ENCODE results near the gene MUC4.
"Not testable (repeated sequence)": the region's sequence is repeated elsewhere in the genome, so short reads cannot be mapped to it uniquely, and the experiment has no call there.

Gene MUC4

GRCh38 chr3:195760345-195761122 is 51.2 kb downstream of the MUC4 start:
- no peak for DNase-seq

GRCh38 chr3:195758721-195759353 is 52.9 kb downstream of the MUC4 start:
- no peak for DNase-seq

GRCh38 chr3:195757827-195758226 is 53.9 kb downstream of the MUC4 start:
- no peak for DNase-seq

GRCh38 chr3:195757438-195757770 is 54.3 kb downstream of the MUC4 start:
- DNase-seq, result no peak

- DNase-seq, result no peak
Observed at GRCh38 chr3:195755791-195756676, 55.7 kb downstream of the MUC4 start.

- no peak for DNase-seq
Observed at GRCh38 chr3:195755391-195755790, 56.3 kb downstream of the MUC4 start.

- no peak for DNase-seq
Observed at GRCh38 chr3:195754906-195755305, 56.8 kb downstream of the MUC4 start.

GRCh38 chr3:195754141-195754540 is 57.6 kb downstream of the MUC4 start:
- no peak for DNase-seq

- no peak for DNase-seq
Observed at GRCh38 chr3:195753581-195753980, 58.1 kb downstream of the MUC4 start.

GRCh38 chr3:195752546-195753331 is 59.0 kb downstream of the MUC4 start:
- no peak for DNase-seq

- no peak for DNase-seq
Observed at GRCh38 chr3:195752066-195752465, 59.7 kb downstream of the MUC4 start.

GRCh38 chr3:195751560-195751959 is 60.2 kb downstream of the MUC4 start:
- DNase-seq, result no peak

- no peak for DNase-seq
Observed at GRCh38 chr3:195750797-195751520, 60.8 kb downstream of the MUC4 start.

- DNase-seq, result not testable (repeated sequence)
Observed at GRCh38 chr3:195749101-195749500, 62.6 kb downstream of the MUC4 start.

GRCh38 chr3:195748661-195749060 is 63.1 kb downstream of the MUC4 start:
- no peak for DNase-seq

GRCh38 chr3:195746751-195747150 is 65.0 kb downstream of the MUC4 start:
- no peak for DNase-seq

- DNase-seq, result no peak
Observed at GRCh38 chr3:195746346-195746745, 65.4 kb downstream of the MUC4 start.

- DNase-seq, result no peak
Observed at GRCh38 chr3:195744437-195744836, 67.3 kb downstream of the MUC4 start.

- DNase-seq, result no peak
Observed at GRCh38 chr3:195739561-195740111, 72.1 kb downstream of the MUC4 start.

- DNase-seq, result no peak
Observed at GRCh38 chr3:195738274-195739044, 73.3 kb downstream of the MUC4 start.

GRCh38 chr3:195737782-195738181 is 73.9 kb downstream of the MUC4 start:
- DNase-seq, result not testable (repeated sequence)

Data from activated effector memory CD4-positive, alpha-beta T cell treated with Interleukin-2 at 50 U/mL for 16 hours (primary cell).